Memory B cell (primary cell): ENCODE measurements around the gene MIA3.

Experiments
- ATAC-seq: fragments of 150-1000 bp; cut with Tn5 transposase; 2 replicates; pipeline ENCODE4 v1.10.0; 2021; ENCODE audit warnings: low read depth, mild to moderate bottlenecking, moderate library complexity
- DNase-seq, 2 donors: peaks; one replicate each; pipeline ENCODE4 v3.0.0; 2022; ENCODE audit warnings: low spot score in 2 of 2
- H3K27ac Mint-ChIP-seq: one replicate; pipeline ENCODE4 v1.8.0; 2022; ENCODE audit warnings: mild to moderate bottlenecking, moderate library complexity, mixed read lengths
- H3K27me3 Mint-ChIP-seq: one replicate; pipeline ENCODE4 v1.8.0; 2022; ENCODE audit warnings: mixed read lengths
- H3K36me3 Mint-ChIP-seq: one replicate; pipeline ENCODE4 v1.8.0; 2022; ENCODE audit warnings: mild to moderate bottlenecking, mixed read lengths
- H3K4me1 Mint-ChIP-seq: one replicate; pipeline ENCODE4 v1.8.0; 2022; ENCODE audit warnings: mixed read lengths
- H3K4me3 Mint-ChIP-seq: one replicate; pipeline ENCODE4 v1.8.0; 2022; ENCODE audit warnings: mild to moderate bottlenecking, moderate library complexity, mixed read lengths
- H3K9me3 Mint-ChIP-seq: one replicate; pipeline ENCODE4 v1.8.0; 2022; ENCODE audit warnings: mixed read lengths

MIA3 gene

GRCh38 chr1:222712253-222713090 lies 94.6 kb downstream of the MIA3 start, which contains the start of the genes AIDA and BROX:
AIDA (minus strand) TSS chr1:222712491; CDS start chr1:222712317, 174 bp downstream.
BROX (plus strand) TSS chr1:222712564; CDS start chr1:222715700, 3,136 bp downstream.
- H3K9me3 Mint-ChIP-seq = no peaks in the 10 kb centered on the region
- peak within 1 kb of the TSS; percentile 92 for H3K4me3 Mint-ChIP-seq
- peaks cover 27% of the 10 kb centered on the region for H3K4me1 Mint-ChIP-seq
- H3K36me3 Mint-ChIP-seq = peaks cover 11% of the 10 kb centered on the region
- peak; percentile 98 to 99 for DNase-seq
- peak; percentile 73 for ATAC-seq
- H3K27ac Mint-ChIP-seq = peak within 1 kb of the TSS; percentile 98
- no peaks in the 10 kb centered on the region for H3K27me3 Mint-ChIP-seq

GRCh38 chr1:222713091-222713961 lies 95.4 kb downstream of the MIA3 start:
- Mint-ChIP-seq H3K27me3 (no peaks in the 10 kb centered on the region), H3K4me1 (peaks cover 26% of the 10 kb centered on the region), H3K4me3 (peak overlapping the region; percentile 92), H3K36me3 (peaks cover 14% of the 10 kb centered on the region), H3K27ac (peak overlapping the region; percentile 98), H3K9me3 (no peaks in the 10 kb centered on the region)
- DNase-seq = peak; percentile 78 to 89
- ATAC-seq = peak; percentile 74

- H3K4me3 Mint-ChIP-seq = no peak overlapping the region
- H3K4me1 Mint-ChIP-seq = peaks cover 19% of the 10 kb centered on the region
- H3K27ac Mint-ChIP-seq = peak overlapping the region; percentile 60
- DNase-seq (no peak), ATAC-seq (no peak)
- H3K27me3 Mint-ChIP-seq = no peaks in the 10 kb centered on the region
- H3K9me3 Mint-ChIP-seq = no peaks in the 10 kb centered on the region
- peaks cover 17% of the 10 kb centered on the region for H3K36me3 Mint-ChIP-seq
Measured at GRCh38 chr1:222716393-222716792, 98.5 kb downstream of the MIA3 start.
